ENCODE data around the gene RBBP8NL. TPM values are rescaled to one million over a fixed set of nuclear protein-coding genes. Genes with fewer than 3 reads are reported as not detected.

Gene RBBP8NL
- polyA plus RNA-seq, 3 donors = not detected

- no peak overlapping the region for H3K4me2 ChIP-seq (replicated peaks; ENCODE audit: extremely low read depth, low read length, poor library complexity, severe bottlenecking)
Observed at GRCh38 chr20:62369815-62370114, 57.6 kb downstream of the RBBP8NL start.

DNA sequence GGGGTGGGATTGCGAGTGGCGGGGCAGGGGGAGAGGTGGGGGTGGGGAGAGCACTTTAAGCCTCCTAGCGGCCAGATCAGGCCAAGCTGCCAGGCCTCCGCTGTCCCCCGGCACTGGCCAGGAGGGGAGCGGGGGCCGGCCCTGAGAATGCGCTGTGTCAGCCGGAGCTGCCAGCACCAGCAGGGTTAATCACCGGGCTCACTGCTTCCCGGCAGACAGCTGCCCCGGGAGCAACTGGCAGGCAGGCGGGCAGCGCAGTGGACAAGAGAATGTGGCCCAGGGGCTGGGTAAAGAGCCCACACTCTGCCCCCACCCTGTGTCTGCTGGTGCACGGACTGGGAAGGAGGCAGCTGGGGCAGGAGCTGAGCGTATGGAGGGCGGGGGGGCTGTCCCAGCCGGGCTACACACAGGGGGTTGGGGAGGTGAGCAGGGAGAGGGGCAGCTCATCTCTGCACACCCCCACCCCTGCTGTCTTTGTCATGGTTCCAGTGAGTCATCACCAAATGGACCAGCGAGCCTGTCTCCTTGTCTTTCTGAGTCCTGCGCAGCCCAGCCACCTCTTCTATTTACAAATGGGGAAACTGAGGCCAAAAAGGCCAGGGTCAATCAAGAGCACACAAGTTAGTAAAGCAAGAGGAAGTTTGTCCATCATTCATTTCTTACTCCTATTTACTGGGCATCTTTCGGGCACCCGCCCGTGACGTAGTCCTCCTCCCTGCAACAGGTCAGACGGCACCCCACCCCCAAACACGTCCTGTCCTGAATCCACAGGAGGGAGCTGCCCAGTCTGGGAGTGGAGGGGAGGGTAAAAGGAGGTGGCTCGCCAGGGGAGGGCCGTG is 58.1 kb downstream of the RBBP8NL start:
- Histone ChIP-seq H2AFZ (ENCODE audit: insufficient read depth, low read depth, low read length, poor library complexity, severe bottlenecking) (no peak overlapping the region), H3K4me1 (ENCODE audit: control insufficient read depth in 1 of 2, insufficient read depth in 2 of 2, low read length in 2 of 2) (peaks cover 11 to 22% of the 10 kb centered on the region in 2 donors), H3K9ac (ENCODE audit: insufficient read depth, low read length, poor library complexity, severe bottlenecking) (no peak overlapping the region), H3K36me3 (replicated peaks in 1 of 2; ENCODE audit: control insufficient read depth in 1 of 2, insufficient read depth in 2 of 2, low read length in 2 of 2) (no peaks in the 10 kb centered on the region), H3K4me3 (replicated peaks in 1 of 3; ENCODE audit: low read depth in 2 of 3, low read length in 3 of 3) (no peak overlapping the region), H3K27ac (ENCODE audit: low read depth in 1 of 2, low read length in 2 of 2) (no peak overlapping the region), H3K4me2 (replicated peaks; ENCODE audit: extremely low read depth, low read length, poor library complexity, severe bottlenecking) (no peak overlapping the region), H4K20me1 (ENCODE audit: insufficient read depth, low read length) (no peaks in the 10 kb centered on the region), H3K27me3 (ENCODE audit: control insufficient read depth in 2 of 2, insufficient read depth in 2 of 2, low read length in 2 of 2) (peaks cover 25 to 61% of the 10 kb centered on the region in 2 donors), H3K79me2 (ENCODE audit: insufficient read depth, low read length) (no peaks in the 10 kb centered on the region), H3K9me3 (replicated peaks in 1 of 2; ENCODE audit: control insufficient read depth in 1 of 2, insufficient read depth in 1 of 2, low read length in 2 of 2) (peaks cover 0 to 3% of the 10 kb centered on the region in 2 donors)
- Mint-ChIP-seq H3K27ac (peak overlapping the region in 1 of 7 donors; percentile 1), H3K4me1 (peaks cover 11% of the 10 kb centered on the region), H3K27me3 (ENCODE audit: low read depth in 3 of 3) (peaks cover 38 to 70% (median 59%) of the 10 kb centered on the region in 3 donors), H3K36me3 (no peaks in the 10 kb centered on the region), H3K9me3 (peaks cover 0 to 10% (median 2%) of the 10 kb centered on the region in 7 donors), H3K4me3 (peak overlapping the region in 1 of 2 donors; percentile 75)
- peak in 1 of 3 donors; percentile 19 for DNase-seq
- intact Hi-C loops (cut with micrococcal nuclease) = no loop called here
- 13% methylated on average over 14 of the region's 28 CpGs for WGBS (ENCODE audit: insufficient coverage)
- TF ChIP-seq CTCF (IDR thresholded peaks at IDR 0.05) = peak; percentile 59

More at GRCh38 chr20:62369815-62370114, 57.6 kb downstream of the RBBP8NL start:
- Mint-ChIP-seq H3K27ac (no peak overlapping the region), H3K27me3 (ENCODE audit: low read depth in 3 of 3) (peaks cover 38 to 71% (median 53%) of the 10 kb centered on the region in 3 donors), H3K36me3 (no peaks in the 10 kb centered on the region), H3K4me1 (peaks cover 11% of the 10 kb centered on the region), H3K9me3 (peaks cover 0 to 10% (median 2%) of the 10 kb centered on the region in 7 donors), H3K4me3 (peak overlapping the region in 1 of 2 donors; percentile 75)
- H3K4me3 ChIP-seq (replicated peaks in 1 of 3; ENCODE audit: low read depth in 2 of 3, low read length in 3 of 3) = no peak overlapping the region
- no peak for DNase-seq
- 69% methylated on average over 3 of the region's 4 CpGs for WGBS (ENCODE audit: insufficient coverage)
- peaks cover 11 to 22% of the 10 kb centered on the region in 2 donors for H3K4me1 ChIP-seq (ENCODE audit: control insufficient read depth in 1 of 2, insufficient read depth in 2 of 2, low read length in 2 of 2)
- no peaks in the 10 kb centered on the region for H3K36me3 ChIP-seq (replicated peaks in 1 of 2; ENCODE audit: control insufficient read depth in 1 of 2, insufficient read depth in 2 of 2, low read length in 2 of 2)
- no peaks in the 10 kb centered on the region for H4K20me1 ChIP-seq (ENCODE audit: insufficient read depth, low read length)
- H3K27ac ChIP-seq (ENCODE audit: low read depth in 1 of 2, low read length in 2 of 2) = no peak overlapping the region
- peaks cover 25 to 59% of the 10 kb centered on the region in 2 donors for H3K27me3 ChIP-seq (ENCODE audit: control insufficient read depth in 2 of 2, insufficient read depth in 2 of 2, low read length in 2 of 2)
- TF ChIP-seq CTCF (IDR thresholded peaks at IDR 0.05) = no peak
- peaks cover 0 to 3% of the 10 kb centered on the region in 2 donors for H3K9me3 ChIP-seq (replicated peaks in 1 of 2; ENCODE audit: control insufficient read depth in 1 of 2, insufficient read depth in 1 of 2, low read length in 2 of 2)
- H3K9ac ChIP-seq (ENCODE audit: insufficient read depth, low read length, poor library complexity, severe bottlenecking) = no peak overlapping the region
- intact Hi-C loops (cut with micrococcal nuclease) = no loop called here
- H3K79me2 ChIP-seq (ENCODE audit: insufficient read depth, low read length) = no peaks in the 10 kb centered on the region
- no peak overlapping the region for H2AFZ ChIP-seq (ENCODE audit: insufficient read depth, low read depth, low read length, poor library complexity, severe bottlenecking)
